Measurements from ENCODE around the gene ANKH.

The ANKH gene

GRCh38 chr5:14790911-14791310 is 80.7 kb downstream of the ANKH start:
- no peak for DNase-seq (ENCODE audit: low read depth, low spot score)

- DNase-seq (ENCODE audit: low read depth, low spot score) = no peak
Observed at GRCh38 chr5:14790220-14790619, 81.4 kb downstream of the ANKH start.

- DNase-seq (ENCODE audit: low read depth, low spot score) = no peak
Observed at GRCh38 chr5:14787801-14788579, 83.6 kb downstream of the ANKH start.

GRCh38 chr5:14783691-14784090 is 87.9 kb downstream of the ANKH start:
- DNase-seq (ENCODE audit: low read depth, low spot score) = no peak

DNA sequence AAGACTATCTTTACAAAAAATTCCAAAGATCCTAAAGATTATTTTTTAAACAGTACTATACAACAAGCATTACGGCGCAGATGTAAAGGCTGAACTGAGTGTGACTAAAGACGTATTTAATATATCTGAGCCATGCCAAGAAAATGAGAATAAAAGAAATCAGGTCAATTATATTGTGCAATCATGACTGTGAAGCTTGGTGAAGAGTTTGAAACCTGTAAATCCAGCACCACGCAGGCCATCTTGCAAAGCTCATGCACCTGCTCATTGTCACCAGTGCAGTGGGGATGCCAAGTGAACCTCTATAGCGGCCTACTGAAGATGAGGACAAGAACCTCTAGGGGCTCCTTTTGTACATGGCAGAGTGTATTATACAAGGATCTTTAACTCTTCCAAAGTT is 89.0 kb downstream of the ANKH start:
- DNase-seq (ENCODE audit: low read depth, low spot score) = no peak

DNA sequence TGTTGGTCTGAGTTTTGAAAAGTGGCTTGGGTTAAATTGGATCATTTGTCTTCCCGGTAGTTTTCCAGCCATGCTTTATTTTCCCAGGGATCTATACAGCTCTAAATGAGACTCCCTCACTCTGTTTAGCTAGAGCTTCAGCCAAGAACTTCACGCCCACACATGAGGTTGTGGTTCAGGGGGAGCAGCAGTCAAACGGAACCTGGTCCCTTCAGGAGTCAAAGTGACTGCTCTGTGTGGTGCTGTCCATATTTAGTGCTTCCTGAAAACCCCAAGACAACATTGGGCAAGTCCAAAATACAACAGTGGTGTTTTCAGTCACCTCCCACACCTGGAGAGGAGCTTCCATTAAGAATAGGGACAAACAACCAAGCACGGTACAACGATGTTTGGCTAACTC is 90.5 kb downstream of the ANKH start:
- DNase-seq (ENCODE audit: low read depth, low spot score) = no peak

GRCh38 chr5:14779975-14780374 is 91.6 kb downstream of the ANKH start:
- DNase-seq (ENCODE audit: low read depth, low spot score) = no peak

GRCh38 chr5:14778792-14779070 is 92.8 kb downstream of the ANKH start:
- DNase-seq (ENCODE audit: low read depth, low spot score) = no peak

GRCh38 chr5:14777932-14778791 is 93.4 kb downstream of the ANKH start:
- no peak for DNase-seq (ENCODE audit: low read depth, low spot score)

DNA sequence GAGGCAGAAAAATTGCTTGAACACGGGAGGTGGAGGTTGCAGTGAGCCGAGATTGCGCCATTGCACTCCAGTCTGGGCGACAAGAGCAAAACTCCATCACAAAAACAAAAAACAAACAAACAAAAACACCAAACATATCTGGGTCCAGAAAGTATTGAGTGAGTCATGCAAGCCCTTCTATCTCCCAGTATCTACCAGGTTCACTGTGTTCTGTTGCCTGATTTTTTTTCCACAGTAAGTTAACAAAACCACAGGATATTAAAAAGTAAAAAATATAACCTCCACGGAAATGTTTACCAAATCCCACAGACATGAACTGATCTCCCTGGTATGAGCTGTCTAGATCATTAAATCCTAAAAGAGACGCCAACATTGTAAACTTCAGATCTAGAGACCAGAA is 94.4 kb downstream of the ANKH start:
- DNase-seq (ENCODE audit: low read depth, low spot score) = no peak

DNA sequence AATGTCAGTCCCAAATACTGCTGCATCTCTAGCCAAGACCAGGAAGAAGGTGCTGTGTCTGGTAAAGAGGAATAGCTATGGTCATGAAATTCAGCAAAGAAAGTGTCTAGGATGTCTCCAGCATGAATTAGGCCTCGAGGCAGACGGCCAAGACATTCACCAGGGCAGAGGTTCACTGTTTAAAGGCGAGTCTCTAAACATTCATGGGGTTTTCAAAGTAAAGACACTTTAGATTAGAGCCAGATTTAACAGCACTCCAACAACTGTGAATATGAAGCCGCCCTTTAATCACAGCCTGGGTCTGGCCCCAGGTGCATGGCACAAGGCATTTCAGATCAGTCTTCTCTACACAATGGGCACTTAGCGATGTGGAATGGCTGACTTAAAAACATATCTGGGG is 95.0 kb downstream of the ANKH start:
- no peak for DNase-seq (ENCODE audit: low read depth, low spot score)

- peak; percentile 15 for DNase-seq (ENCODE audit: low read depth, low spot score)
Observed at GRCh38 chr5:14775857-14776256, 95.7 kb downstream of the ANKH start.

- no peak for DNase-seq (ENCODE audit: low read depth, low spot score)
Observed at GRCh38 chr5:14773588-14773987, 98.0 kb downstream of the ANKH start.

DNA sequence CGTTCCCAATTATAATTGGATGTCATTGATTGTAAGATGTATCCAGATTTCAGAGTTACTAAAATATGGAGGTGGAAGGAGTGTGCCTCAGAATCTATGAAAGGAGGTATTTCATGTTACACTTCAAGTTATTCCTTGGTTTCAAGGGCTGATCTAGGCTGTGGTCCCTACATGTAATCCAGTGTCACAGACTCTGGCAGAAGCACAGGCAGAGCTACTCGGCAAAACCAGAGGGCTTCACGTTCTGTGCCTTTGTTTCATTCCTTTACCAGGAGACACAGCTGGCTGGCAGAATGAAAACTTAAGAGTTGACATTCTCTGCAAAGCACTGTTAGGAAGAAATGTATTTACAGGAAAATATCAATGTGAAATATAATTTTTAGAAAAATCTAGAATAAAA is 99.6 kb downstream of the ANKH start:
- no peak for DNase-seq (ENCODE audit: low read depth, low spot score)

GRCh38 chr5:14771189-14771588 is 100.4 kb downstream of the ANKH start:
- no peak for DNase-seq (ENCODE audit: low read depth, low spot score)

GRCh38 chr5:14768508-14769365 is 102.8 kb downstream of the ANKH start:
- DNase-seq (ENCODE audit: low read depth, low spot score) = no peak

DNA sequence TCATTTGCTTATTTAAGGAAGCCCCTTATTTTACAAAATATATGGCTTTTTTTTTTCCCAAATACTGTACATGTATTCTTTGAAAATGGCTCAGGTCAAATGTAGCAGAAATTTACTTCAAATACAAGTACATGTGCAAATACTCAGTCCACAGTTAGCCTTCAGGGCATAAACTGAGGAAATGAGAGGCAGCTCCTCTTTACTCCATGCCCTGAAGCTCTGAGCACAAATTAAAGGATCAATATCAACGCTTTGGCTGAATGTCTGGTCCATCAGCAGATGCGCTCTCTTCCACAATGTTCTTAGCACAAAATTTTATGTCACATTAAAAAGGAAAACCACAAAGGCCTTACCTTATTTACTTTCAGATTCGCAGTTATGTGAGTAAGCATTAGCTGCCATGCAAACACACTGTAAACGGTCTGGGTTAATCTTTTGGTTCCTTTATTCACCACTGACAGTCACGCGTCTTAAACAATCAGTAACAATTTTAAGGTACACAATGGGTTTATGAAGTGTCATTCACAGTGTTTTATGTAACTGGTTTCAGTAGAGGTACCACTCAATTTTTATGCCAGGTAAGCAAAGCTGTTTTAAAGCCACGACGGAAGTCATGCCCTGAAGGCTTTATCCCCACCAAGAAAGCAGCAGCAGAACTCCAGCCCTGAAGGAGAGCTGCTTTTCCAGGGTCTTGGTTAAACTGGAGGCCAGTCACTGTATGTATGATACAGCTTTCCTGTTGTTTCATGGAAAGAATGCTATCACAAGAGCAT is 103.7 kb downstream of the ANKH start:
- DNase-seq (ENCODE audit: low read depth, low spot score) = no peak

DNA sequence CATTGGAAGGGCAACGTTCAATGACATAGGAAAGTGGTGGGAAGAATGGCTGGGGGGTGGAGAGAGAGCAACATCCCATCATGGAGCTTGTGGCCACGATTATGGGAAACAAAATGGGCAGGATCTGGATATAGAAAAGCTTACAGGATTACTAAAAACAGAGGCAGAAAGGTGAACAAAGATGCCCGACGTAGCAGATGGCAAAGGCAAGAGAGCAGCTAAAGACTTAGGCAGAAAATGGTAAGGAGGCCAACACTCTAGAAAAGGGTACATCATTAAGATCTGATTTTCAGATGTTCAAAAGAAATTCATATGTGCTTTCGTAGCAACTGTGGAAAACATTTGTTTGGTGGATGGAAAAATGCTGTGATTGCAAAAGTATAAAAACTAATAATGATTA is 104.5 kb downstream of the ANKH start:
- no peak for DNase-seq (ENCODE audit: low read depth, low spot score)

GRCh38 chr5:14766584-14766983 is 105.0 kb downstream of the ANKH start:
- DNase-seq (ENCODE audit: low read depth, low spot score) = no peak

- no peak for DNase-seq (ENCODE audit: low read depth, low spot score)
Observed at GRCh38 chr5:14765587-14765986, 106.0 kb downstream of the ANKH start.

DNA sequence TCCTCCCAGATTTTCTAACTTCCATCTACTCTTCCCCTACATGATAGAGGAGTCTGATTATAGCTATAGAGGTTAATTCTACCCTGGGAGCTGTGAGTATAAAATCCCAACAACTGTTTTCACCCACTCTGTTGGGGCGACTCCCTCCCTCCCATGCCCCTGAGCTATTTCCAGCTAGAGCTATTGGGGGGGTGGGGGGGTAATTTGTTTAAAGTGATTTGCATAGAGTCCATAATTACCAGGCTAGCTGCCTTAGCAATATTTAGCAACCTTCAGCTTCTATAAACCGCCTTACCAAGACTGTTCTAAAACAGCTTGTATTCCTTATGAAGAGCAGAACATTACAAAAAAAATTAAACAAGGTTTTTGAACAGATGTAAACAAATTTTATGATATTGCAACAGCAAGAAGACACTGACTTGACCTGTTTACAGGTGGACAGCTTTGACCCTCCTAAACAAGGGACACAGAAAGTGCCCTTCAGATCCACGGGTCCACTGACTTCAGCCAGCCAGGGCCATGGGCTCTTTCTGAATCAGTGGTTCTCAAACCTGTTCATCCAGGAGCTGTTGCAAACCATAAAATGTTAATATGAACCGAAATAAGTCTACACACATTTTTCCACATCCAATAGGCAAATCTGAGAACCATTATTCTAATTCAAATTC is 108.9 kb downstream of the ANKH start:
- DNase-seq (ENCODE audit: low read depth, low spot score) = no peak

Measured in brain pericyte (primary cell).